Measurements from ENCODE around the gene USPL1.

Gene USPL1

DNA sequence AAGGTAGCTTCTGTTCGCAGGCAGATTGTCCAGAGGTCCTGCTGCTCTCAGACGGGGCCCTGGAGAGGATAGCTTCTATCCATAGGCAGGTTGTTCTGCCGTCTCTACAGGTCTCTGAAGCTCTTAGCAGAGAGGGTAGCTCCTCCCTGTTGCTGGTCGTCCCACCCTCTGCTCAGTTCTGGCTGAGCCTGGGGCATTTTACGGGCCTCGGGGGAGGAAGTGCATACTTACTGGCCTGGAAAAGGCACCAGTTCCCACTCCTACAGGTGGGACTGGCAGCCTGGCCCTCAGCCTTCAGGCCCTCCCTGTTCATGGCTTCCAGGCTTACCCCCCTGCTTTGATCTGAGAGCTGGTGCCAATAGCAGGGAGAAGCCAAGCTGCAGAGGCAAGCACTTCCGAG, 42.3 kb downstream of the USPL1 start:
- no peak for DNase-seq
- no peak for ATAC-seq

DNA sequence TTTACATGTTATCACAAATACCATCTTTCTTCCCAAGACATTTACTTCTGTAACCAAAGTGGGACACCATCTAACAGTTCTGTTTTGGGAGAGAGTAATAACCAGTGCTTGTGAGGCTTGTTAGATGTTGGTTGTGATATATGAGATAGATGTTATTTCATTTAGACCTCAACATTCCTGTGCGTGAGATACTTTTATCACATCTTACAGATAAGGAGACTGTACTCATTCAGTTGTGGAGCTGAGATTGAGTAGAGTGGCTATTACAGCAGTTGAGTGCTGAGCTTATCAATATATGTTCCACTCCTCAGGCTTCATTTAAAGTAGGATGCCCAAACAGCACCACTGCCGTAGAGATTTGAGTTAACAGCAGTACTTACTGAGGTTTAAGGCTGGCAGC, 43.1 kb downstream of the USPL1 start:
- DNase-seq, result no peak
- no peak for ATAC-seq

DNA sequence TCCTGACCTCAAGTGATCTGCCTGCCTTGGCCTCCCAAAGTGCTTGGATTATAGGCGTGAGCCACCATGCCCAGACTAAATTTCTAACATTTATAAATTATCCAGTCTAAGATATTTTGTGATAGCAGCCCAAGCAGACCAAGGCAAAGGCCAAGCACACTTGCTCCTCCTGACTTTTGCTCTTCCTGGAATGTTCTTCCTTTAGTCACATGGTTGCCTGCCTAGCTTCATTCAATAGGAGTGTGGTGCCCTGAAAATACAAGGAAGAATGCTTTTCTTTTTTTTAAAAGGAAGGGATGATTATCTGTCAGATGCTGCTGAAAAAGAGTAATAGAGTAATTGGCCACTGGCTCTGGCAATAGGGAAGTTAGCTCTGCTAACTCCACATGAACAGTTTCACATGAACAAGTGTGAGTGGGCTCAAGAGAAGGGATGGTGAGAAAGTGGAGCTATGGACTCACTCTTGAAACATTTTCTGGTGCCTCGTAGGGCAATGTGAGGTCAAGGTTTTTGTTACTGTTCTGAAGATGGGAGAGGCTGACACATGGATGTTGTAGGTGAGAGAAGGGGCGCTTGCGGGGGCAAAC, 47.1 kb downstream of the USPL1 start:
- DNase-seq (no peak), ATAC-seq (no peak)

DNA sequence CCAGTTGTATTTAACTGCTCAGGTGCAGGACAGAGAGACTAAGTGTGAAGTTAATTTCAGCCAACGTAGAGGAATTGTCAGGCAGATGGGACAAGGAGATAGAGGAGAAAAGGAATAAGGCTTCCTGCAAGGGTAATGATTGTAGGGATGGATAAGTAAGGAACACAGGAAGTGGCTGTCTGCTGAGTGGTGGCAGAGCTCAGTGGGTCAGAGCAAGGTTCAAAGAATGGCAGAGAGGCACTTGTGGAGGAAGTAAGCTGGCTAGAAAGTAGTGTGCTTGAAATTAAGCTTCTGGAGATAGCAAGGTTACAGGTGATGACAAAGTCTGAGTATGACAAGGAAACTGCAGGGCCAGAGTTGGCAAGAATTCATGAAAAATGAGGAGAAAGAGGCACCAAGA, 47.9 kb downstream of the USPL1 start:
- ATAC-seq, result no peak
- no peak for DNase-seq

DNA sequence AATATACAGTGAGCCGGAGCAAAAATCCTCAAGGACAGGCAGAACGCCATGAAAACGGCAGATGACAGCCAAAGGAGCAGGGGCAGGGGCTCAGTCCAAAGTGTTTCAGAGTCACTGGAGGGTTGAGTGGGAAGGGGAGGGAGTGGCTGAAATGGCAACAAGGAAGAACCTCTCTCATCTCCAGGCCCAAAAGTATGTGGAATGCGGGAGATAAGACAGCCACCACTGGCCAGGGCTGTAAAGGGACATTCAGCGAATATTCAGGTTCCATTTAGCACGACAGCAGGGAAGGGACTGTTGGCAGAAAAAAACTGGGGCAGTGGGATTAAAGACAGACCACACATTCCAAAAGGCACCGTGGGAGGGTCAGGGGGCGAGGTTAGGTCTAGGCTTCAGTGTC, 48.4 kb downstream of the USPL1 start:
- no peak for DNase-seq
- ATAC-seq, result no peak

DNA sequence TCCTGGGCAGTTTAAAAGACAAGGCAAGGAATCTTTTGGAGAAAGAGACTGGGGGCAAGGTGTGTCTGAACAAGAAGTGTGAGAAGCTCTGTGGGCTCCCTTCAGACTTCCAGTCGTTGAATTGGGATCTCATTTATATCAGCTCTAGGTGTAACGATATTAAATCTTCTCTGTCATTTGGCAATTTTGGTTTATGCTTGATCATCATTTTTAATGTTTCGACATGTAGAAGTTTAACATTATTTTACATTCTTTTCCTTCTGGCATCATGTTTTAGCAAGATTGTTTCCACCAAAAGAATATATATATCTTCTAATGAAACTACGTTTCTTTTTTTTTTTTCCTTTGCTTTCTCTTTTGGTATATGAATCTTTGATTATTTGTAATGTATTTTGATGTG, 49.3 kb downstream of the USPL1 start:
- no peak for DNase-seq
- no peak for ATAC-seq

DNA sequence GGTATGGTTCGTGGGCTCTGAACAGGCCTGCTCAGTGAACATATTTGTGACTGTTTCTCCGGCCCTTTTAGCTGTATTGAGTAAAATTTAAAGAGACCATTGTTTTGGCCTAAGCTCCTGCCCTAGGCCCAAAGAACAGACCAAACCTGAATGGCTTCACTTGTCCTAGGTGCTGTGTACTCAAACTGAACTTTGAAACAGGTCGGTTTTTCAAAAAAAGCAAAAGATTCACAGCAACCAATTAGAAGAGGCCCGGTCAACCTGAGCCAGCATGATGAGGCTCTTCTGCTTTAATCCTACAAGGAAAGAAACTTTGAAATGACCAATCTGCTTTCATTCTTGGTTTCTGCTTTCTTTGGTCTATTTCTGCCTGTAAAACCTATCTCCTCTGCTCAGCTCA, 50.6 kb downstream of the USPL1 start:
- DNase-seq, result no peak
- ATAC-seq, result no peak

DNA sequence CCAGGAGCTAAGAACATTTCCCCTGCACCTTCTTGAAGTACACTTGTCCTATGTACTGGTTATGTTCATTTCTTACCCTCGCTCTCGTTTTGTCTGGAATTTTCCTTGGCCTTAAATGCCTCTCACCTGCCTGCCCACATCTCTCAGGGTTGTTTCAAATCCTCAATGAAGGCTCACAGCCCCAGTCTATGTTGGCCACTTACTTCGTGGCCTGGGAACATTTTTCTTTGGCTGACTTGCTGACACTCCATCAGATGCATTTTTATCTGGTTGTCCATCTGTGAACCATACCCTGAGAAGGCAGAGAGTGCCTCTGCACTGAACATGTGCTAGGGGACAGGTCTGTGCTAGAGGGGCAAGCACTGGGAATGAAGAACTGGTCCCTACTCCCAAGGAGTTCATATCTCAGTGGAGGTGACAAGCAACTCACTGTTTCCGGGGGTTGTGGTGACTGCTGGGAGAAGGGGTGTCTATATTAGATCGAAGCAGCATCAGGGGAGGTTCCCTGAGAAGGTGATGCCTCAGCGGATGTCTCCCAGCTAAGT, 53.6 kb downstream of the USPL1 start:
- ATAC-seq (no peak), DNase-seq (no peak)

DNA sequence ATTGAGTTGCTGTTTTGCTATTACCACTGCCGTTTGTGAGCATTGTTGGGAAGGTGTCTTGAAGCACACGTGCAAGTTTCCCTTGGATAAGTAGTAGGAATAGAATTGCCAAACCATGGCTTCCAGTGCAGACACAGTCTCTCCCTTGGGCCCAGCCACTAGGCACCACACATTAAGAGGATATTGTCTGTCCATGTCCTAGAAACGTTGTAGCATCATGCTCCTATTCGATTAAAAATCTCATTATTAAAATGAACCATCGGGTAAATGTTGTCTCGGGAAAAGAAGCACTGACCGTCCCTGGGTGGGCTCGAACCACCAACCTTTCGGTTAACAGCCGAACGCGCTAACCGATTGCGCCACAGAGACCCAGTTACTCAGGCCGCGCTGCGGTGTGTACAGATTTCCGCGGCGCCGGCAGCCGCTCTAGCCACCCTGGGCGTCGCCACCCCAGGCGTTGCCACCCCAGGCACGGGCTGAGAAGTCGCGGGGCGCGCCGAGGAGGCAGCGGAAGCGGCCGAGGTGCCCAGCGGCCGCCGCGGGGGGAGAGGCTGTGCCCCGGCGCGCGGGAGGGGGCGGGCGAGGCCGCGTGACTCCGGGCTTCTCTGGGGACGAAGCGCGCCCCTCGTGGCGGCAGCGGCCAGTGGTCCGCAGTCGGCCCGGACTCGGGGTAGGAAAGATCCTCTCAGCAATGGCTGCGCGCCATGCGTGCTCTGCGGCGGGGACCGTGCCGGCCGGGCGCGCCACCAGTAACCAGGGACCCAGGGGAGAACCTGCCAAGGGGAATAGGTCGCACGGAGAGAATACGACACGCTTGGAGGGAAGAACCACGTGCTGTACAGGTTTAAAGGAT, 56.2 kb downstream of the USPL1 start:
- ATAC-seq, result peak; percentile 95
- peak; percentile 91 for DNase-seq

DNA sequence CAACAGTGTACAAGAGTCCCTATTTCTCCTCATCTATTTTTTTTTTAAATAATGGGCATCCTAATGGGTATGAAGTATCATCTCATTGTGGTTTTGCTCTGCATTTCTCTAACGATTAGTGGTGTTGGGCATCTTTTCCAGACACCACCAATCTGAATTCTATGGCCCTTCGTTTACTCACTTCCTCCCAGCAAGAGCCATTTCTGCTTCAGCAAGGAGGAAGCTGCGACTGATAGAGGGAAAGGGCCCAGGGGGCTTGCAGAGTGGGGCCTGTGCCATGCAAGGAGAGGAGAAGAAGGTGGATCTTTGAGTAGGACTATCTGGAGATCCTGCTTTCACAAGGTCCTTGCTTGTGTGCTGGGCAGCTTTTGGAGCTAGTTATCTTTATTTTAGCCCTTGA, 58.0 kb downstream of the USPL1 start:
- no peak for ATAC-seq

DNA sequence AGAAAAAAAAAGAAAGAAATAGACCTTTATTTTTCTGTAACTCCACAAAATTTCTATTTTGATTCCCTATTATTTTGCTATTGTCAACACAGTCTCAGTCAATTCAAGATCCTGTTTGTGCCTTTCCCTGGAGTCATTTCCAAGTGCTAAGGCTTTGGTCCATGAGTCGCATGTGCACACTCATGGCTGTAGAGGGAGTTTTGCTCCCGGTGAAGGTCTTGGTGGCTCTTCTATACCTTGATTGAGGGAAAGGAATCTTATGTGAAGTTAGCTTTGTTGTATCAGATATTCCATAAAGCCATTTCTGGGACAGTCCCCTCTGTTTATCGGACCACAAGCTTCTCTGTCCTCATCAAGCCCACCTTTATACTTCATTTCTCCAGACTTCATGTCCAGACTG, 59.0 kb downstream of the USPL1 start:
- DNase-seq (no peak), ATAC-seq (no peak)

More for the DNA sequence above, 58.0 kb downstream of the USPL1 start:
- DNase-seq, result no peak

DNA sequence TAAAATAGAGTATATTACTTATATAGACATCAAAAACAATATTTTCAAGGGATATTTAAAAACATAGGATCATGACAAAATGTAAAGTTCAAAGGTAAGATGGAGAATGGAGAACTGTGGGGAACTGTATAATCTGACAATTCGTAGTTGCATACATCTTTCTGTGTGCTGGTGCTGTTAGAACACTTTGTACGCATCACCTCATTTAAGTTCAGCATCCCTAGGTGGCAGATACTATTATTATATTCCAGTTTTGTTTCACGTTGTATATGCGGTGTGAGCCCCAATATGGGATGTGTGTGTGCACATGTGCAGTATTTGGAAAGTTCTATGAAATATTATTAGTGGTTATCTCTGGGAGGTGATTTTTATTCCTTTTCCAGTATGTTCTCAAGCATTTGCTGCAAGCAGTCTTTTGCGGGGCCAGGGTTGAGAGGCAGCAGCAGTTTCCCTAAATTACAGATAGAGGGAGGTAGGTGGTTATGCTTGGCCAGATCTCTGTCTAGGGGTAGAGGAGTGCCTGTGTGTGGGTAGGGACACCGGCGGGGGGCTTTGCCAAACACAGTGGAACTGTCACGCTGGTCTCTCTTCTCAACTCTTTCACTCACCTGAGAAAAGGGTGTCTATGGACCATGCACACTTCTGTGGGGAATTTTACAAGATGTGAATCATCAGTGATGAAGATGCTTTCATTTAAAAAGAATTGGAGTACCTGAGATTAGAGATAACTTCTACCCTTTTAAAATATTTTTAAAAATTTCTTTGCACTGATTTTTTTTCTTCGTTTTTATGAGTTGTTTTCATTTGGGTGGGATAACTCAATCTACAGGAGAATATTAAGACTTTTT, 62.0 kb downstream of the USPL1 start:
- DNase-seq (peak; percentile 22), ATAC-seq (peak; percentile 75)

DNA sequence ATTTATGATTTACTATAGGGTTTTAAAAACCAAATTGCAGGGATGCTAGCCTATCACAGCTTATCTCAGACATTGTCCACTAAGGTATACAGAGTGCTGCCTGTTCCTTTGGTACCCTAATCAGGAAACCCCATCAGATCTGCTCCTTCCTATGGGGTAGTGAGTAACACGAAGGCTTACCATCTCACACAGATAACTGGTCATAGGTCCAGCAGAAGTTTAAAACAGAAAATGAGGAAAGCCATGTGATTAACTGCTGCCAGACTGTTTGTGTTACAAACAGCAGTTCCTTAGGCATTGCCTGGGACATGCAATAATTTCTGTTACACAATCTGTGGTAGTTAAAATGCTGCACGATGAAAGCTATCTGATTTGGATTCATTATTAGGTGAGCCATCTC, 64.1 kb downstream of the USPL1 start:
- DNase-seq, result no peak
- no peak for ATAC-seq

DNA sequence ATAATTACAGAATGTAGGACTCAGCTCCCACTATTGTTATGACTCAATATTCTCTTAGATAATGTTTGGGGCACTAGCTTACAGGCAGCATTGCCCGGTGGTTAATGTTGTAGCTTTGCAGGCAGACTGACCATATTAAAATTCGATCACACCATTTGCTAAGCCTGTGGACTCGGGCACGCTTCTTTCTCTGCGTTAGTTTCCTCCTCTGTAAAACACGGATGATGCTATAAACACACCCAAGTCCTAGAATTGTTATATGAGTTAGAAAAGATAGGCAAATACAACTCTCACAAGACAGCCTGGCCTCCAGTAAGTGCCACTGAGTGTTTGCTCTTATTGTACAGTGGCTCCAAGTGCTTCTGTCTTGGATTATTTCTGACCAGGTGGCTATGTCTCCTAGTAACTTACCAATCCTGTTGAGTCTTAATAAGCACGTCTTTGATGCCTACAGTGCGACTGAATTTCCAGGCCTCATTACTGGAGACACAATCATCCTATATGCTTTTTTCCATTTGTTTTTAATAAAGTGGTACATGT, 67.7 kb downstream of the USPL1 start:
- DNase-seq (no peak), ATAC-seq (no peak)

DNA sequence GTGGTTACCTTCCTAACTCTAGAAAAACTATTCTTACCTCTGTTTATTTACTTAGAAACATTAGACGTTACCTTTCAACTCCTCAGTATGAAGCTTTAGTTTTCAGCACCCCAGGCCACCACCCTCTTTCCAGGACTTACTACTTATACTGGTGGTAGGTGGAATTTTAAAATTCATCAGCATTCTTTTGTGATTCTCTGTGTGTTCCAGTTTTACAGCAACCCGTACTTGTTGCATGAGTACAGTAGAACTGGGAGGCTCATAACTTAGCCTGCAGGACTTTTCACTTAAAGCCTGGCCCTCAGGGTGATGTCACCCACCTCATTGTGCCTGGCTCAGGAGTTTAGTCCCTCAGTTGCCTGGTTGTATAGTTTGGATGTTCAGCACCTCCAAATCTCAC, 68.3 kb downstream of the USPL1 start:
- no peak for DNase-seq
- no peak for ATAC-seq

DNA sequence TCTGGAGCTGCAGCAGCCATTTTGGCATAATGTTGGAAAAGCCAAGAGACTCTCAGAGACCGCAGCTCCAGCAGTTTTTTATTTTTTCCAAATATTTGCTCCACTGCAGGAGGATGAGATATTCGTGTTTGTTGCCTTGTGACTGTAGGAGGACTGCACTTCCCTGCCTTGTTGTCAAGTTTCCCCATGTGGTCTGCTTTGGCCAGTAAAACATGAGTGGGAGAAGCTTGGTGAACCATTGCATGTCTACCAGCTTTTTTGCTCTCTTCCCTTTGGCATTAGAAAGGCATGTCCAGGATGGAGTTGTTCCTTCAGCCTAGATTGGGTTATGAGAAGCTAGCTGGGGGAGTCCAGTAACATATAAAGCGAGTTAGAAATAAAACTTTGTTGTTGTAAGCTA, 69.9 kb downstream of the USPL1 start:
- DNase-seq, result no peak
- ATAC-seq, result no peak

DNA sequence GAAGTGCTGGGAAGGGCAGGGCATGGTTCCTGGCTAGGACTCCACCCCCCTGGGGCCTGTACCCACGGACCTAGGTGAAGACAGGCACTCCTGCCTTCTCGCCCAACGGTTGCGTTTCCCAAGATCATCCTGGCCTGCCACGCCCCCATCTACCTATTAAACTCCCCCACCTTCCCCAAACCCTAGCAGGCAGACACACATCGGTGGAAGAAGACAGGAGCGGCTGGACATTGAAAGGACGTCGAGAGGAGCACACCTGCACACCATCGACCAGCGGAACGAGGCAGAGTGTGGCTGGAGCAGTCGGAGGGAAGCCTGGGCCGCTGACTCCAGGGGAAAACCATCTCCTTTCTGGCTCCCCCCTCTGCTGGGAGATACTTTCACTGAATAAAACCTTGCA, 72.0 kb downstream of the USPL1 start:
- no peak for ATAC-seq
- no peak for DNase-seq

DNA sequence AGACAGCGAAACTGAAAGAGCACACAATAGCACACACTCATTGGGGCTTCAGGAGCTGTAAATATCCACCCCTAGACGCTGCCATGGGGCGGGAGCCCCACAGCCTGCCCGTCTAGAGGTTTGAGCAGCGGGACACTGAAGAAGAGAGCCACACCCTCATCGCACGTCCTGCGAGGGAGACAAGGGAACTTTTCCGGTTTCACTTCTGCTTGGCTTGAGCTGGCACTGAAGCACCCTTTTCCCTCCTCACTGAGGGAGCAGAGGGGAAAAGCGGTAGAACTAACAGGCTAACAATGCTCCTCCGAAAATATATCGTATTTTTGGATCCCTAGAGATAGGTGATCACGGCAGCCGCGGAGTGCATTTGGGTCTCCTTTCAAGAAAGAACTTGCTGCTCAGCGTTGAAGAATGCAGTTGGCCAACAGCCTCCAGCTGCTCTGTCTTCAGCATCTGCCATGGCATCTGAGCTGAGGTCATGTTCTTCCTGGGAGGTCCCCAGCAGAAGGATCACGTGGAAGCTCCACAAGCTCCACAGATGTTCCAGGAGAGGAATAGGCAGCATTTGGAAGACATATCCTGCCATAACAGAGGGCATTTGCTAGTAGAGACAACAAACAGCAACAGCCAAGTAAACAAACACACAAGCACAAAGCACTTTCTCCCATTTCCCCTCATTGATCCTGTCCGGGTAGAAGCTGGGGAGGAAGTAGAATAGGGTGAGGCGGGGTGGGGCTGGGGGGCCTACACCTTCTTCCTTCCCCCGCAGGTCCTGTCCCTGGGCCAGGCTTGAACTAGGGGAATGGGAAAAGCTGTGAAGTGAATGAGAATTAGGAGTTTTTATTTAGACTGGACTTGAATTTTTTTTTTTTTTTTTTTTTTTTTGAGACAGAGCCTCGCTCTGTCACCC, 72.8 kb downstream of the USPL1 start:
- peak; percentile 20 for DNase-seq
- peak; percentile 81 for ATAC-seq

DNA sequence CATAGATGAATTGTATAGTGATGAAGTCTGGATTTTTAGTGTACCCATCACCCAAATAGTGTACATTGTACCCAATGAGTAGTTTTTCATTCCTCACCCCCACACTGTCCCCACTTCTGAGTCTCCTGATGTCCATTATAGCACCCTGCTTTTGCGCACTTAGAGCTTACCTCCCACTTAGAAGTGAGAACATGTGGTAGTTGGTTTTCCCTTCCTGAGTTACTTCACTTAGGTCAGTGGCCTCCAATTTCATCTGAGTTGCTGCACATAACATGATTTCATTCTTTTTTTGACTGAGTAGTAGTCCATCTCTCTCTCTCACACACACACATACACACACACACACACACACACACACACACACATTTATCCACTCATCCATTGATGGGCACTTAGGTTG, 74.4 kb downstream of the USPL1 start:
- ATAC-seq, result no peak
- no peak for DNase-seq

DNA sequence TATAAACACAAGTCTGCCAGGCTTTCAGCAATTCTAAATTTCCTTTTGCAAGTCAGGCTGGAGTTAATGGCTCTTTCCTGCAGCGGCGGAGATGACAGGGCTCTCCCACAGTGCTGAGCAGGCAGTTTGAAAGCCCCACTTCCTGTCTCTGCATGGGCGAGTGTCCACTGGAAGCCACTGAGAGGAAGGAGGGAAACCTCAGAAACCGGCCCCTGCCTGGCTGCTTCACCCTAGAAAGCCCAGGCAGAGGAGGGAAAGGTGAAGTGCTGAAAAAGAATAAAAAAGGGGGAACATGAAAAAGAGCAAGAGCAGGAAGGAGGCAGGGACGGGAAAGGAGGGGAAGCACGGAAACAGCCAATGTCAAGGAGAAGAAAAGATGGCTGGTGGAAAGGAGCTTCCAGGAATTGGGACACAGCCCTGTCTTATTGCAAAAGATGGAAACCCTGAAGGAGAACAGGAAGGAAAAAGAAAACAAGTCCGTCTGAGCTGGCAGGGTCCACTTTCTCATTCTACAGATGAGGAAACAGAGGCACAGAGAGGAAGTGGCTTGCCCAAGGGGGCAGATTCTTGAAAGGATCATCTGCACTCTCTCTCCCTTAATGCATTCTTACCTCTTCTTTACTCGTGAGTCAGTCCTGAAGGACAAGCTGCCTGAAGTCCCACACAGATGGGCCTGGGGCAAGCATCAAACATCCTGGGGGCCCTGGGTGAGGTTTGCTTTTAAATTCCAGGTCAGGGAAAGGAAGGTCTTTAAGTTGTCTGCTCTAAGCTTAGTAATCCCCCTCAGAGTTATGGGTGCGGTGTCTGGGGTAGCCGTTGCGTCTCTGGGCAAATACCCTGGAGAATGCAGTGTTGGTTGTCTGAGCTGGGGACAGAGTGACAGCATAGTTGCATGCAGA, 78.8 kb downstream of the USPL1 start:
- ATAC-seq, result peak; percentile 28

More for the DNA sequence above, 78.8 kb downstream of the USPL1 start:
- peak; percentile 30 for DNase-seq
